ENCODE data around the gene RFTN1. TPM values are rescaled to one million over a fixed set of nuclear protein-coding genes. Genes with fewer than 3 reads are reported as not detected.

The RFTN1 gene
- total and polyA plus RNA-seq, 4 donors, result 33.8 to 82.5 (median 53.4) TPM

DNA sequence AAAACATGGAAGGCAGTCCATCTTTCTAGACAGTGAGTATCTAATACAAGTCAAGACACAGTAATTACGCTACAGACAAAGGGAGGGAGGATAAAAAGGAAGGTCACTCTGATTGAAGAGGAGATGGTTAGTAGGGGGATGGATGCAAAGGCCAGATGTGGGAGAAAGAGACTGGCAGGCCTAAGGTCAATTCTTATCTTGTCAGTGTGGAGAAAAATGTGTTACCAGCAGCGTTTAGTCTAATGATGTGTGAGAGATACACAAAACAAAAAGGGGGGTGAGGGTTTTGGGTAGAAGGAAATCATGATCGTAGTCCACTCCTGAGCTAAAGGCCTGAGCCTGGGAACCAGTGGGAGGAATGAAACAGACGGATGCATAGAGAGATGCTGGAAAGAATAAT lies 46.7 kb downstream of the RFTN1 start:
- 82 to 91% methylated on average over 4 of the region's 4 CpGs for WGBS, 2 donors
- Histone ChIP-seq H3K9ac (ENCODE audit: insufficient read depth in 1 of 2, low read length in 2 of 2) (no peak overlapping the region), H3K27ac (ENCODE audit: low read depth in 1 of 2, low read length in 1 of 2) (no peak overlapping the region), H3K36me3 (ENCODE audit: control insufficient read depth in 4 of 4, insufficient read depth in 4 of 4, low read length in 4 of 4) (peaks cover 0 to 12% (median 4%) of the 10 kb centered on the region in 4 donors), H3K4me1 (ENCODE audit: control insufficient read depth in 5 of 5, insufficient read depth in 5 of 5, low read length in 5 of 5) (peaks cover 4 to 18% (median 13%) of the 10 kb centered on the region in 5 donors), H3K9me3 (ENCODE audit: control insufficient read depth in 4 of 4, insufficient read depth in 3 of 4, low read length in 3 of 4) (peaks cover 0 to 4% (median 3%) of the 10 kb centered on the region in 4 donors), H3K27me3 (ENCODE audit: control insufficient read depth in 3 of 3, insufficient read depth in 3 of 3, low read length in 2 of 3) (no peaks in the 10 kb centered on the region), H3K4me3 (no peak overlapping the region)
- ATAC-seq (ENCODE audit: insufficient read depth, low FRiP score) (no peak), DNase-seq (peak in 1 of 3 donors; percentile 28)
- TF ChIP-seq, protein P1, sequence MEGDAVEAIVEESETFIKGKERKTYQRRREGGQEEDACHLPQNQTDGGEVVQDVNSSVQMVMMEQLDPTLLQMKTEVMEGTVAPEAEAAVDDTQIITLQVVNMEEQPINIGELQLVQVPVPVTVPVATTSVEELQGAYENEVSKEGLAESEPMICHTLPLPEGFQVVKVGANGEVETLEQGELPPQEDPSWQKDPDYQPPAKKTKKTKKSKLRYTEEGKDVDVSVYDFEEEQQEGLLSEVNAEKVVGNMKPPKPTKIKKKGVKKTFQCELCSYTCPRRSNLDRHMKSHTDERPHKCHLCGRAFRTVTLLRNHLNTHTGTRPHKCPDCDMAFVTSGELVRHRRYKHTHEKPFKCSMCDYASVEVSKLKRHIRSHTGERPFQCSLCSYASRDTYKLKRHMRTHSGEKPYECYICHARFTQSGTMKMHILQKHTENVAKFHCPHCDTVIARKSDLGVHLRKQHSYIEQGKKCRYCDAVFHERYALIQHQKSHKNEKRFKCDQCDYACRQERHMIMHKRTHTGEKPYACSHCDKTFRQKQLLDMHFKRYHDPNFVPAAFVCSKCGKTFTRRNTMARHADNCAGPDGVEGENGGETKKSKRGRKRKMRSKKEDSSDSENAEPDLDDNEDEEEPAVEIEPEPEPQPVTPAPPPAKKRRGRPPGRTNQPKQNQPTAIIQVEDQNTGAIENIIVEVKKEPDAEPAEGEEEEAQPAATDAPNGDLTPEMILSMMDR (IDR thresholded peaks at IDR 0.05; ENCODE audit: control extremely low read depth, extremely low read depth), result no peak

DNA sequence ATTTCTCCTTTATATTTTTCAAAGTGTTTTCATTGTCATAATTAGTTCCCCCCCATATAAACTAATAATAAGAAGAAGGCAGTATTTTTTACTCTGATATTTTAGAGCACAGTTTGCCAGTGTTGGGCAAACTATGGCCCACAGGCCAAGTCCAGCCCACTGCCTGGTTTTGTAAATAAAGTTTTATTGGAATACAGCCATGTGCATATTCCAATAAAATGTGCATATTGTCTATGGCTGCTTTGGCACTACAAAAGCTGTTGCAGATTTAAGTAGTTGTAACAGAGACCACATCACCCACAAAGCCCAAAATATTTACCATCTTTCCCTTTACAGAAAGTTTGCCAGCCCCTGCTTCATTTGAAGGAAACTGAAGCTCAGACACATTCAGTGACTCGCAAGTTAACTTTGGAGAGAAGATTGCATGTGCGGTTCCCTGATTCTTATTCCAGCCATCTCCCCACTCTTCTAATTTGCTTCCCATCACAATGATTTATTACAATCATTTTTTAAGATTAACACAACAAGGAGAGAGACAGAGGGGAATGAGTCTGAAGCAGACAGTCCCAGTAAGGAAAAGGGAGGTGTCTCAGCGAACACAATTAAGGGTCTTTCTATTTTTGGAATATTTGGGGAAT lies 48.9 kb downstream of the RFTN1 start:
- Histone ChIP-seq H3K9ac (ENCODE audit: insufficient read depth in 1 of 2, low read length in 2 of 2) (no peak overlapping the region), H3K27me3 (ENCODE audit: control insufficient read depth in 3 of 3, insufficient read depth in 3 of 3, low read length in 2 of 3) (no peaks in the 10 kb centered on the region), H3K36me3 (ENCODE audit: control insufficient read depth in 4 of 4, insufficient read depth in 4 of 4, low read length in 4 of 4) (no peaks in the 10 kb centered on the region), H3K9me3 (ENCODE audit: control insufficient read depth in 4 of 4, insufficient read depth in 3 of 4, low read length in 3 of 4) (peaks cover 0 to 3% (median 0%) of the 10 kb centered on the region in 4 donors), H3K27ac (ENCODE audit: low read depth in 1 of 2, low read length in 1 of 2) (no peak overlapping the region), H3K4me3 (no peak overlapping the region), H3K4me1 (ENCODE audit: control insufficient read depth in 5 of 5, insufficient read depth in 5 of 5, low read length in 5 of 5) (peaks cover 4 to 18% (median 13%) of the 10 kb centered on the region in 5 donors)
- no peak for ATAC-seq (ENCODE audit: insufficient read depth, low FRiP score)
- TF ChIP-seq, protein P1 (IDR thresholded peaks at IDR 0.05; ENCODE audit: control extremely low read depth, extremely low read depth), result no peak
- WGBS, 2 donors, result 69 to 79% methylated on average over 3 of the region's 3 CpGs
- no peak for DNase-seq

DNA sequence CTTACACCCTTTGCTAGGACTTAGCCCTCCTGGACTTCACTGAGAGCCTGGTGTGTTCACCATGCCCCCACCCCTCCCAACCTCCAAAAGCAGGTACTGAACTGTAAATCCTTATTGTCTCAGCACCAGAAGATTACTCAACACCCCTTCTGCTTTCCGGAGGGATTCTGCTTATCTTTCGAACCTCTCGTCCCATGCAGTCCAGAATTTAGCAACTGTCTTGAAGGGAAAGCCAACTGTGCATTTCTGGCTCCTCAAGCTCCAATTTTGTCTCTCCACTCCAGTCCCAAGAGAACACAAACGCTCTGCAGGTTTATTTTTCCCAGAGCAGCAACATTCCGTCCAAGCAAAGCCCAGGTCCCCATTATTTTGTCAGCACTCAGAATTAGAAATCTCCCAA lies 49.6 kb downstream of the RFTN1 start:
- no peaks in the 10 kb centered on the region for H3K9me3 ChIP-seq (ENCODE audit: control insufficient read depth in 4 of 4, insufficient read depth in 3 of 4, low read length in 3 of 4)
- no peak overlapping the region for H3K27ac ChIP-seq (ENCODE audit: low read depth in 1 of 2, low read length in 1 of 2)
- H3K36me3 ChIP-seq (ENCODE audit: control insufficient read depth in 4 of 4, insufficient read depth in 4 of 4, low read length in 4 of 4), result no peaks in the 10 kb centered on the region
- 64 to 66% methylated on average over 5 of the region's 5 CpGs for WGBS, 2 donors
- ATAC-seq (ENCODE audit: insufficient read depth, low FRiP score) (no peak), DNase-seq (no peak)
- H3K27me3 ChIP-seq (ENCODE audit: control insufficient read depth in 3 of 3, insufficient read depth in 3 of 3, low read length in 2 of 3), result no peaks in the 10 kb centered on the region
- H3K9ac ChIP-seq (ENCODE audit: insufficient read depth in 1 of 2, low read length in 2 of 2), result no peak overlapping the region
- TF ChIP-seq, protein P1 (IDR thresholded peaks at IDR 0.05; ENCODE audit: control extremely low read depth, extremely low read depth), result no peak
- H3K4me1 ChIP-seq (ENCODE audit: control insufficient read depth in 5 of 5, insufficient read depth in 5 of 5, low read length in 5 of 5), result peaks cover 4 to 18% (median 10%) of the 10 kb centered on the region in 5 donors
- H3K4me3 ChIP-seq, result no peak overlapping the region

DNA sequence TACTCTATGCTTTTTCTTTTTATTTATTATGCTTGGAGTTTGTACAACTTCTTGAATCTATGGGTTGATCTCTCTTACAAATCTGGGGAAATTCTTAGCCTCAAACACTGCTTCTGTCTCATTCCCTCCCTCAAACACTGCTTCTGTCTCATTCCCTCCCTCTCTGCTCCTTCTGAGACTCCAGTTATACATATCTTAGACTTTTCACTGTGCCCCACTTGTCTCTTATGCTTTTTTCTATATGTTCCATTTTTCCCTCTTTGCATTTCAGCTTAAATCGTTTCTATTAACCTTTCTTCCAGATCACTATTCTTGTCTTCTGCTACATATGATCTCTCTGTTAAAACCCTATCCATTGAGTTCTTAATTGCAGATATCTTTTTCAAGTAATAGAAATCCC lies 50.4 kb downstream of the RFTN1 start:
- TF ChIP-seq, protein P1 (IDR thresholded peaks at IDR 0.05; ENCODE audit: control extremely low read depth, extremely low read depth), result no peak
- H3K27me3 ChIP-seq (ENCODE audit: control insufficient read depth in 3 of 3, insufficient read depth in 3 of 3, low read length in 2 of 3), result no peaks in the 10 kb centered on the region
- DNase-seq (no peak), ATAC-seq (ENCODE audit: insufficient read depth, low FRiP score) (no peak)
- no peaks in the 10 kb centered on the region for H3K9me3 ChIP-seq (ENCODE audit: control insufficient read depth in 4 of 4, insufficient read depth in 3 of 4, low read length in 3 of 4)
- no peak overlapping the region for H3K9ac ChIP-seq (ENCODE audit: insufficient read depth in 1 of 2, low read length in 2 of 2)
- 90 to 95% methylated on average over 1 of the region's 1 CpG for WGBS, 2 donors
- no peak overlapping the region for H3K4me3 ChIP-seq
- no peak overlapping the region for H3K27ac ChIP-seq (ENCODE audit: low read depth in 1 of 2, low read length in 1 of 2)
- no peaks in the 10 kb centered on the region for H3K36me3 ChIP-seq (ENCODE audit: control insufficient read depth in 4 of 4, insufficient read depth in 4 of 4, low read length in 4 of 4)
- peaks cover 4 to 10% (median 7%) of the 10 kb centered on the region in 5 donors for H3K4me1 ChIP-seq (ENCODE audit: control insufficient read depth in 5 of 5, insufficient read depth in 5 of 5, low read length in 5 of 5)
